ENCODE measurements around the gene RABL6.
"Not testable (repeated sequence)": the region's sequence is repeated elsewhere in the genome, so short reads cannot be mapped to it uniquely, and the experiment has no call there.

The RABL6 gene

DNA sequence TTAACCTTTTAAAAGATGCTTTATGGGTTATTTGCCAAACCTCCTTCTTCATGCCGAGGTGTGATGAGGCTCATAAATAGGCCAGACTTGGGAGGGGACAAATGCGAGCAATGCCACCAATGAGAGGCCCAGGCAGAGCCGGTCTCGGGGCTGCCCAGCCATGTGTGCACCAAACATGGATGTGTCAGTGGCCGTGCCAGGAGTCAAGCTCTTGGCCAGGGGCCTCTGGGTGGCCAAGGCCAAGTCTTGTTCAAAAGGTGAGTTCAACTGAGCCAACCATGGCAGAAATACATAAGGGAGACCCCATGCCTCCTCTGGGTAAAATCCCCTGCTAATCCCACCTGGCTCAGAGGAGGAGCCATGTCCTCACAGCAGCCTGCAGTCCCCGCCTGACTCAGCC lies 32.6 kb upstream of the RABL6 start:
- DNase-seq (ENCODE audit: low spot score), result no peak

- DNase-seq (ENCODE audit: low spot score), result no peak
Observed at GRCh38 chr9:136776947-136777346, 30.8 kb upstream of the RABL6 start.

DNA sequence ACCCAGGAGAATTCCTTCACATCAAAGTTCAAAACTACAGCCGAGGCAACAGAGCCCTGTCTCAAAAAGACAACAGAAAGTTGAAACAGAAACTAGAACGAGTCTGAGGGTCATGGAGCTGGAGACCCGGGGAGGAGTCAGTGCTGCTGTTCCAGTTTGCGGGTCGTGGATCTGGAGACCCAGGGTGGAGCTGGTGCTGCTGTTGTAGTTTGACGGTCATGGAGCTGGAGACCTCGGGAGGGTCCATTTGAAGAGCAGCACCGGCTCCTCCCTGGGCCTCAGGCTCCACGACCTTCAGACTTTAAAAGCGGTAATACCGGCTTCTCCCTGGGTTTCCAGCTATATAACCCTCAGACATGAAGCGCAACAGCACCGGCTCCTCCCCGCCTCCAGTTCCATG lies 30.4 kb upstream of the RABL6 start:
- no peak for DNase-seq (ENCODE audit: low spot score)

DNA sequence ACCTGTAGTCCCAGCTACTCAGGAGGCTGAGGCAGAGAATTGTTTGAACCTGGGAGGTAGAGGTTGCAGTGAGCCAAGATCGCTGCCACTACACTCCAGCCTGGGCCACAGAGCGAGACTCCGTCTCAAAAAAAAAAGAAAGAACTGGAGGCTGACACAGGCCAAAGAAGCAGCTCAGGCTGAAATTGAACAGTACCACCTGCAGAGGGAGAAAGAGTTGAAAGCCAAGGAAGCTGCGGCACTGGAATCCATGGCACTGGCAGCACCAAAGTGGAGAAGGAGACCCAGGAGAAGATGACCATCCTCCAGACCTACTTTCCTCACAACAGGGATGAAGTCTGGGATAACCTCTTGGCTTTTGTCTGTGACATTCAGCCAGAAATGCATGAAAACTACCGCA lies 27.9 kb upstream of the RABL6 start:
- DNase-seq (ENCODE audit: low spot score), result no peak

DNA sequence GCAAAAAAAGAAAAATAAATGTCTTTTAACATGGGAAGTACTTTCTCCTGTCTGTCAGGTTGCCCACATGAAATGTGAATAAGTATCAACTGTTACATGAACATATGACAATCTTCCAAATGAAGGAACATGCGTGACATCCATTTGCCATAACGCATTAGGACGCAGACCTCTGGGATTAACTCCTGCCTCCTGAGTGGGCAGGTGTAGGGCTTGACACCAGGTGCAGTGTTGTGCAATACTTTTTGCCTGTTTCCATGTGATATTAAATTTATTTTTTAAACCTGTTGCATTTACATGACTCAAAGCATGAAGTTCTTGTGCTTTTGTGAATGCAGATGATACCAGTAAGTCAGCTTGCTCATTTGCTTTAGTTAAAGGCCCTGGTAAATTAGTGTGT lies 25.3 kb upstream of the RABL6 start:
- no peak for DNase-seq (ENCODE audit: low spot score)

DNA sequence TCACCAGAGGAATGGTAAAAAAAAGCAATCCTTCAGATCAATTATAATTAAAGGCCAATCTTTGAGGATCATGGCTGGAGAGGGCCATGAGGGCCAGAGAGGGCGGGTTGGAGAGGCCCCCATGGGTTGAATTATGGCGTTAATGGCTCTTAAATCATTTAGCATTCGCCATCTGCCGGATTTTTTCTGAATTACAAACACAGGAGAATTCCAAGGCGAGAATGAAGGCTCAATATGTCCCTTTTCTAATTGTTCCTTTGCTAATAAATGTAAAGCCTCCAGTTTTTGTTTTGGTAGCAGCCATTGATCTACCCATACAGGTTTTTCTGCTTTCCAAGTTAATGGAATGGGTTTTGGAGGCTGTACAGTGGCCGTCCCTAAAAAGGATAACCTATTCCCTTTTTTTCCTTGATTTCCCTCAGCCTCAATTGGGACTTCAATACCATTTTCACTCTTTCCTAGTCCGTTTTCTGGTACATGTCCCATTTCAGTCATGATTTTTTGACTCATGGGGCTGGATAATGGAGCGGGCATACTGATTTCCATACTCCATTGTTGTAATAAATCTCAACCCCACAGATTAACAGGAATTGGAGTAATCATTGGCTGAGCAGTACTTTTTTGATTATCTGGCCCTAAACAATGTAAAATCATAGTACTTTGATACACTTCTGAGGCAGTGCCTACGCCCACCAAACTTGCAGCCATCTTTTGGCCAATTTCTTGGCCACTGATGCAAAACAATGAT lies 23.3 kb upstream of the RABL6 start:
- DNase-seq (ENCODE audit: low spot score), result no peak

DNA sequence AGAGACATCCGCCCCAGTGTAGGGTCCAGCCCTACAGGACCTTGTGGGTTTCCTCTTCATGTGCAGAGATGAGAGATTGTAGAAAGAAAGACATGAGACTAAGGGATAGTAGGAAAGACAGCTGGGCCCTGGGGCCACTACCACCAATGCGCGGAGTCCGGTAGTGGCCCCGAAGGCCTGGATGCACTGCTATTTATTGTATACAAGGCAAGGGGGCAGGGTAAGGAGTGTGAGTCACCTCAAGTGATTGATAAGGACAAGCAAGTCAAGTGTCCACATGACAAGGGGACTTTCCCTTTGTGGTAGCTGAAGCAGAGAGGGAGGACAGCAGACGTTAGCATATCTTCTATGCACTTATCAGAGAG lies 22.8 kb upstream of the RABL6 start:
- DNase-seq (ENCODE audit: low spot score), result no peak

DNA sequence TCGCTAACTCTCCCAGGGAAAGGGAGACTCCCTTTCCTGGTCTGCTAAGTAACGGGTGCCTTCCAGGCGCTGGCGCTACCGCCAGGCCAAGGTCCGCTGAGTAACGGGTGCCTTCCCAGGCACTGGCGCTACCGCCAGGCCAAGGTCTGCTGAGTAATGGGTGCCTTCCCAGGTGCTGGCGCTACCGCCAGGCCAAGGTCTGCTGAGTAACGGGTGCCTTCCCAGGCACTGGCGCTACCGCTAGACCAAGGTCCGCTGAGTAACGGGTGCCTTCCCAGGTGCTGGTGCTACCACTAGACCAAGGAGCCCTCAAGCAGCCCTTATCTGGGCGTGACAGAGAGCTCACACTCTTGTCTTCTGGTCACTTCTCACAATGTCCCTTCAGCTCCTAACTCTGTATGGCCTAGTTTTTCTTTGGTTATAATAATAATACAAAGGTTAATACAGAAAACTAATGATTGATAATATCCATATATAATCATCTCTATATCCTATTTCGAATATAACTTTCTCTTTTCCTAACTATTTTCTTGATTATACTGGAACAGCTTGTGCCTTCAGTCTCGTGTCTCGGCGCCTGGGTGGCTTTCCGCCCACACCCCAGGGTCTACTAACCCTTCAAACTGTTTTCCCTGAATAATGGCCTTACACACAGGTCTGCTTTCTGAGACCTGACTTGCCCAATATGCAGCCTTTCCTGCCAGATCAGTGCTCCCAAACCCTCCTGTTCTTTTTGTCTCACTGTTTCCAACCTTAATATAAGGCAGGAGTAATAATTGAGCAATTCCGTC lies 22.0 kb upstream of the RABL6 start:
- DNase-seq (ENCODE audit: low spot score), result not testable (repeated sequence)

DNA sequence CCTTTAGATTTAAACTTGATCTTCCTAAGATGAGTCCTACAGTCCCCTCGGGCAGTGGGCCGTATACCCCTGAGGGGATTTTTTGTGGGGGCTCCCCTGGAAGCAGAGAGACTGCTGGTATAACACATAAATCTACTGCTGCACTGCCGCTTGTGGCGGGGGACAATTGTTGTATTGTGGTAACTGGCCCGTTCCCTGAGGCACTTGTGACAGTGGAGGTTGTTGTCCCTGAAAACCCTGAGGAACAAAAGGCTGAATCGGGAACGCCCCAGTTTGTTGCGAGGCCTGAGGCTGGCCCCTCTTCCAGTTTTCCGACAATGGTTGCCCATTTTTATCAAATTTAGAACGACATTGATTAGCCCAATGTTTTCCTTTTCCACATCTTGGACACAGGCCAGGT lies 21.3 kb upstream of the RABL6 start:
- DNase-seq (ENCODE audit: low spot score), result no peak

DNA sequence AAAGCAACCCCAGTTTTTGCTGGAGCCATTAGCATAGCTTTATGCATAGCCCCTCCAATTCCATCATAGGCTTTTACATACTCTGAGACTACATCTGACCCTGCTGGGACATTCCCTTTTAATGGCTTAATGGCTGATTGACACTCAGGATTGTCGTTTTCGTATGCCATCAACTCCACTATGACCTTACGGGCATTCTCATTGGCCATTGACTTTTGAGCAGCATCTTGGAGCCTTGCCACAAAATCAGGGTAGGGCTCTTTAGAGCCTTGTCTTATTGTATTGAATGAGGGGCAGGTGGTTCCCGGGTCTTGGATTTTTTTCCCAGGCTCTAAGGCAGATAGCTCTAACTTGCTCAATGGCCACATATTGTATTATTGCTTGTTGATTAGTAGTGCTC lies 20.8 kb upstream of the RABL6 start:
- not testable (repeated sequence) for DNase-seq (ENCODE audit: low spot score)

- DNase-seq (ENCODE audit: low spot score), result no peak
Observed at GRCh38 chr9:136787690-136788400, 19.9 kb upstream of the RABL6 start.

DNA sequence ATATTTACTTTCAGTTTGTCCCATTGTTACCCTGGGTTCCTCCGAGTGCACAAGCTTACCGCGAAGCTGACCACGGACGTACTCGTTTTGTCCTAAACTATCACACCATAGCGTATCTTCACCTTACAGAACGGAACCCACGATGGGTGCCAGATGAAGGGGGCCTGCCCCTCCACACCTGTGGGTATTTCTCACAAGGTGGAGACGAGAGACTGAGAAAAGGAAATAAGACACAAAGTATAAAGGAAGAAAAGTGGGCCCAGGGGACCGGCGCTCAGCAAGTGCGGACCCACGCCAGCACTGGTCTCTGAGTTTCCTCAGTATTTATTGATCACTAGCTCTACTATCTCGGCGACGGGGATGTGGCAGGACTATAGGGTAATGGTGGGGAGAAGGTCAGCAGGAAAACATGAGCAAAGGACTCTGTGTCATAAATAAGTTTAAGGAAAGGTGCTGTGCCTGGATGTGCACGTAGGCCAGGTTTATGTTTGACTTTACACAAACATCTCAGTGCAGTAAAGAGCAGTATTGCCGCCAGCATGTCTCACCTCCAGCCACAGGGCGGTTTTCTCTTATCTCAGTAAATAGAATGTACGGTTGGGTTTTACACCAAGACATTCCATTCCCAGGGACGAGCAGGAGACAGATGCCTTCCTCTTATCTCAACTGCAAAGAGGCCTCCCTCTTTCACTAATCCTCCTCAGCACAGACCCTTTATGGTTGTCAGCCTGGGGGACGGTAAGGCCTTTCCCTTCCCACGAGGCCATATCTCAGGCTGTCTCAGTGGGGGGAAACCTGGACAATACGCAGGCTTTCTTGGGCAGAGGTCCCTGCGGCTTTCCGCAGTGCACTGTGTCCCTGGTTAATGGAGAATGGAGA lies 18.9 kb upstream of the RABL6 start:
- not testable (repeated sequence) for DNase-seq (ENCODE audit: low spot score)

- DNase-seq (ENCODE audit: low spot score), result no peak
Observed at GRCh38 chr9:136789523-136789937, 18.2 kb upstream of the RABL6 start.

DNA sequence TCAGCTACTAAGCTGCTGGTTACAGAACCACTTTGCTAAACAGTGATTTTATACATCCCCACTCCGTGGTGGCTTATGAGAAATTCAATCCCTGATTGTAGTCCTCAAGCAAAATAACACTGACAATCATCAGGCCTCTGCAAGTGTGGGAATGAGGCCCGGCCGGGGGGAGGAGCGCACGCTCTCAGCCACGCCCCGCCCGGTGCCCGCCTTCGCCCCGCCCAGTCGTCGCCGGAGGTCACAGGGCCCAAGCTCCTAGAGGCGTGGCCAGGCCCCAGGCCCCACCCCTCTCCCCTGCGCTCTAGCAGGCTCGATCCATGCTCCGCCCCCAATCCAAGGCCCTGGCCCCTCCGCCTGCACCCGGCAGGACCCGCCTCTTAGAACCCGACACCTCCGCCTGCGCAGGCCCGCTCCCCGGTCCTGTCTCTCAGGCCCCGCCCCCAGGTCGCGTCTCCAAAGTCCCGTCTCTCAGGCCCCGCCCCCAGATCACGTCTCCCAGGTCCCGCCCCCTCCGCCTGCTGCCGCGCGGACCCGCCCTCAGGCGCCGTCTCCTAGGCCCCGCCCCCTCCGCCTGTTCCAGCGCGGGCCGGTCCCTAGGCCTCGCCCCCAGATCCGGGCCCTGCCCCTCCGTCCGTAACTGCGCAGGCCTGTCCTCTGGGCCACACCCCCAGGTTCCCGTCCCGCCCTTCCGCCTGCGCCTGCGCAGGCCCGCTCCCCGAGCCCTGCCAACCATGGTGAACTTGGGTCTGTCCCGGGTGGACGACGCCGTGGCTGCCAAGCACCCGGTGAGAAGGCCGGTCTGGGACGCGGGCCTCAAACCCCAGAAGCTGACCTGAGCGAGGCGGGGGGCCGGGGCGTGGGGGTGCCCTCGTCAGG lies 16.9 kb upstream of the RABL6 start, which contains the start of gene TMEM141:
TSS of gene TMEM141 (plus strand) at position 705 of the 876 bp plus-strand sequence. CDS start at position 732, 27 bp downstream.
- DNase-seq (ENCODE audit: low spot score), result peak; percentile 100

DNA sequence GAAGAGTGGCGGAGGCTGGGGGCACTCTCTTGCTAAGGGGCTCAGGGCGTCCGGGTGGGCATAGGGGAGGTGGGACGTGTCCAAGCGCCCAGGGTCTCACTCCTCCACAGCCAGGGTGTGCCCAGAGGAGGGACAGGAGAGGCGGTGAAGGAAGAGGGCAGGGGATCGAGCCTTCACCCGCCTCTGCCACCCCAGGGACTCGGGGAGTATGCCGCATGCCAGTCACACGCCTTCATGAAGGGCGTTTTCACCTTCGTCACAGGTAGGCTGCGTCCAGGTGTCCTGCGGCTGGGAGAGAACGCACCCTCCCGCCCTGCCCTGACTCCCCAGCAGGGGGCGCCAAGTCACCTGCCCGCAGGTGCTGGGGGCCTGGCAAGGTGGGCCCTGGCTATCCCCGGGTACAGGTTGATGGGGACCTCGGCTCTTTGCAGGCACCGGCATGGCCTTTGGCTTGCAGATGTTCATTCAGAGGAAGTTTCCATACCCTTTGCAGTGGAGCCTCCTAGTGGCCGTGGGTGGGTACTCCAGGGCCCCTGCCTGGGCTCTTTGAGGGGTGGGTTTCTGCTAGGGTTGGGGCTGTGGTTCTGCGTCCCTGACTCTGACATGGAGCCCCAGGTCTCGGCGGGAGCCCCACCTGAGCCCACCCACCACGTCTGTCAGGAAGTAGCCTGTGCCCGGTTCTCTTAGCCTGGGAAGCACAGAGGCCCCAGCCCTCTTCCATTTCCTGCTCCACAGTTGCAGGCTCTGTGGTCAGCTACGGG lies 16.1 kb upstream of the RABL6 start:
- DNase-seq (ENCODE audit: low spot score), result no peak

- DNase-seq (ENCODE audit: low spot score), result no peak
Observed at GRCh38 chr9:136792321-136793085, 15.2 kb upstream of the RABL6 start.

- DNase-seq (ENCODE audit: low spot score), result no peak
Observed at GRCh38 chr9:136793086-136793946, 14.4 kb upstream of the RABL6 start.

DNA sequence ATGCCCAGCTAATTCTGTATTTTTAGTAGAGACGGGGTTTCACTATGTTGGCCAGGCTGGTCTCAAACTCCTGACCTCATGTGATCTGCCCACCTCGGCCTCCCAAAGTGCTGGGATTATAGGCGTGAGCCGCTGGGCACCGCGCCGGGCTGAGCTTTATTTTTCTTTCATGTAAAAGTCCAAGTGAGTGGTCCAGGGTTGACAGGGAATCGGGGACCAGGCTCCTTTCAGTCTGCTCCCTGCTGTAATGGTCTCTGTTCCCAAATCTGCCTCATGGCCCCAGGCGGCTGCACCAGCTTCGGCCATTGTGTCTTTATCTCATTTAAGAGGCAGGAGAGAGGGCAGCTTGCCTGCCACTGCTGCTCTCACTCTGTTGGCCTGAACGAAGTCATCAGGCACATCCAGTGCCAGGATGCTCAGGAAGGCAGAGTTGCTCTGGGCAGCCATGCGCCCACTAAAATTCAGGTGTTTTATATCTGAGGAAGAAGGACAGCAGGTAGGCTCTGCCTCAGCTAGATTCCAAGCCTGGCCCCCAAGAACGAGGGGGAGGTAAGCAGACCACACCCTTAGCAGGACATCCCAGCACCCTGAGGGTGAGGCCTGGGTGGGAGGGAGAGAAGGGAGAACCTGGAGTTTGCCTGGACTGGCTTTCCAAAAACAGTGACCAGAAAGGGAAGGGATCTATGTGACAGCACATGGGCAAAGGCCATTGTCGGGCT lies 13.3 kb upstream of the RABL6 start:
- no peak for DNase-seq (ENCODE audit: low spot score)
